A549 (cell line): ENCODE measurements around the gene ITIH6. TPM values are rescaled to one million over a fixed set of nuclear protein-coding genes. Genes with fewer than 3 reads are reported as not detected.

Experiments used
- ATAC-seq, 2 experiments: fragments of 200-7000 bp in 1 of 2; fragments of >200 bp in 1 of 2; cut with Nextera tagmentation in 1 of 2; cut with Tn5 transposase in 1 of 2; 3 replicates each; pipeline versions ENCODE4 v1.8.0 to v1.9.1; 2018 to 2020; ENCODE audit warnings: mild to moderate bottlenecking in 1 of 2, moderate library complexity in 1 of 2
- CTCF ChIA-PET: fragments of 300-600 bp; sonication (Branson Sonifier 250); formaldehyde crosslinking; extraction: SDS; loops from one replicate; lab custom pipeline; 2021; ENCODE audit warnings: antibody characterized with exemption, inconsistent platforms; lab: Yijun Ruan, JAX
- POLR2A ChIA-PET: fragments of 350-600 bp; formaldehyde crosslinking; extraction: SDS; loops from one replicate; lab custom pipeline; 2021; ENCODE audit warnings: antibody characterized with exemption, inconsistent platforms; lab: Yijun Ruan, JAX
- DNase-seq, 2 experiments: peaks; one replicate each; pipeline versions ENCODE4 v3.0.0 to v3.0.0-alpha.2; 2011 to 2016; ENCODE audit warnings: low read depth in 1 of 2, low spot score in 1 of 2
- FAIRE-seq: peaks from 2 replicates; lab custom pipeline; 2011; peaks lifted over from hg19 to GRCh38; lab: Jason Lieb, UNC
- H3K27ac ChIP-seq, 2 experiments: fragments of >200 bp; sonication (Bioruptor Twin); formaldehyde crosslinking; 3 replicates each; pipeline ENCODE4 v1.5.1; 2016 to 2017
- H3K4me1 ChIP-seq: fragments of >200 bp; sonication (Bioruptor Twin); formaldehyde crosslinking; 3 replicates; pipeline ENCODE4 v1.6.1; 2016
- H3K4me2 ChIP-seq: fragments of >200 bp; sonication (Bioruptor Twin); formaldehyde crosslinking; 3 replicates; pipeline ENCODE4 v1.6.1; 2016
- H3K4me3 ChIP-seq: fragments of >200 bp; sonication (Bioruptor Twin); formaldehyde crosslinking; 3 replicates; pipeline ENCODE4 v1.5.1; 2016
- H3K9me3 ChIP-seq: fragments of >200 bp; sonication (Bioruptor Twin); formaldehyde crosslinking; 3 replicates; pipeline ENCODE4 v1.6.1; 2016
- CBX8 ChIP-seq: fragments of 200-600 bp; sonication (generic); IDR thresholded peaks from 2 replicates; pipeline ENCODE4 v1.6.1; 2016
- CEBPB ChIP-seq, 2 experiments: fragments of >200 bp in 1 of 2; sonication (Bioruptor Twin) in 1 of 2; formaldehyde crosslinking in 1 of 2; IDR thresholded peaks; 2 replicates each; pipeline ENCODE4 v1.6.1; 2012 to 2016
- HOXB5 ChIP-seq: fragments of 250-450 bp; sonication (Bioruptor Pico); IDR thresholded peaks from 2 replicates; pipeline ENCODE4 v1.5.0; 2020; ENCODE audit warnings: mild to moderate bottlenecking, moderate library complexity
- RFX5 ChIP-seq: fragments of 450-650 bp; IDR thresholded peaks from 2 replicates; pipeline ENCODE4 v1.7.1; 2014; ENCODE audit warnings: antibody characterized with exemption, mild to moderate bottlenecking, moderate library complexity
- ZNF302 ChIP-seq: fragments of 250-450 bp; sonication (Bioruptor Pico); IDR thresholded peaks from 2 replicates; pipeline ENCODE4 v1.9.0; 2021; ENCODE audit warnings: inconsistent platforms, mild to moderate bottlenecking, moderate library complexity
- WGBS: methylation state at CpG from one replicate; pipeline ENCODE4 v1.1.6; 2017; ENCODE audit errors: missing lambda C conversion rate; 5-methylcytosine and 5-hydroxymethylcytosine counted together
- polyA plus RNA-seq, 4 experiments: library from polyadenylated mRNA; depleted of rRNA in 3 of 4; stranded (reverse); fragments of >200 nt; fragmentation: RNase III in 1 of 4; extraction: RNeasy Plus Mini Kit Qiagen cat#74134 plus additional on column Dnase treatment in 1 of 4; gene quantifications; 2 replicates in 3 of 4; 3 replicates in 1 of 4; pipeline ENCODE4 v1.2.3, GENCODE V29; 2011 to 2017
- small RNA-seq, 6 experiments: library from RNA; depleted of rRNA; stranded (forward); fragments of <200 nt; gene quantifications; one replicate each; pipeline ENCODE3, GENCODE V24; 2012
- TF ChIP-seq, protein P1 (sequence below): IDR thresholded peaks from 2 replicates; pipeline ENCODE4 v1.6.1; 2012; ENCODE audit warnings: low read depth, borderline replicate concordance

Gene ITIH6
- polyA plus RNA-seq, 2 of the 4 experiments (the other 2 are of a cell fraction) = 0.04 TPM; not detected in 1

DNA sequence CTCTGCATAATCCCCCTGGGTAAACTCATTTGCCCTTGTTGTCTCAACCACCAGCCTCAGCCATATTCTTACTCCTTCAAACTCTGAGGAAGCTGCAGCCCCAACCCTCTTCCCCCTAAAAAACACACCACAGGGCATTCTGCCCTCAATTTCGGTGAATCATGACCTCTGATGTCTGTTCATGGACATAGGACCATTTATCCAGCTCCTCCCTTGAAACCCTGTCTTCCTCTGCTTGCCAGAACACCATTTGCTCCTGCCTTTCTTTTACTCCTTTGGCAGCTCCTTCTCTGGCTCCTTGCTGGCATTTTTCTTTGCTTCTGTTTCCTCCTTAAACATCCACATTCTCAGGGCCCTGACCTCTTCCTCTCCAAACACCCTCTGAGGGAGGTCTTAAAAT, 87.1 kb downstream of the ITIH6 start:
- Histone ChIP-seq H3K4me2 (no peak overlapping the region), H3K9me3 (no peaks in the 10 kb centered on the region), H3K27ac (no peak overlapping the region), H3K4me3 (no peak overlapping the region), H3K4me1 (no peaks in the 10 kb centered on the region)
- no peak for ATAC-seq
- ChIA-PET POLR2A (no interaction called here), CTCF (no interaction called here)
- no peak for DNase-seq
- TF ChIP-seq ZNF302 (CRISPR knock-in tag) = no peak
- TF ChIP-seq, protein P1, sequence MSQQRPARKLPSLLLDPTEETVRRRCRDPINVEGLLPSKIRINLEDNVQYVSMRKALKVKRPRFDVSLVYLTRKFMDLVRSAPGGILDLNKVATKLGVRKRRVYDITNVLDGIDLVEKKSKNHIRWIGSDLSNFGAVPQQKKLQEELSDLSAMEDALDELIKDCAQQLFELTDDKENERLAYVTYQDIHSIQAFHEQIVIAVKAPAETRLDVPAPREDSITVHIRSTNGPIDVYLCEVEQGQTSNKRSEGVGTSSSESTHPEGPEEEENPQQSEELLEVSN = no peak
- FAIRE-seq = no peak
- 0% methylated on average over 1 of the region's 1 CpG for WGBS

DNA sequence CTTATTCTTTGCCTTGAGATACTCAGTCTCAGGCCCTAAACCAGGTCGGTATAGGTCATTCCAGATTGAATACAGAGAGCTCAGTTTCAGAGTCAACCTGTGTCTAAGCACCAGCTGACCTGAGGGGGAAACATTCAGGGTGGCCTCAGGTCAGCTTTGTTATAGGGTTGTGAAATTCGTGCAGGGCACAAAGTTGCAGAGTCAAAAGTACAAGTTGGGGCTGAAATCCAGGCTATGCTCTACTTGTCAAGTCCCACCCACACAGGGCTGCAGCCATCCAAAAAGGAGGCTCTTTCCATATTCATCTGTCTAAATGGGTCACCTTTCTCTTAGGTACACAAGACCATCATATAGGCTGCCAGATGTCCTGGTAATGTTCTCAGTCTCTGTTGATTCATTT, 89.7 kb downstream of the ITIH6 start:
- Histone ChIP-seq H3K27ac (no peak overlapping the region), H3K9me3 (no peaks in the 10 kb centered on the region), H3K4me1 (no peaks in the 10 kb centered on the region), H3K4me2 (no peak overlapping the region), H3K4me3 (no peak overlapping the region)
- CTCF ChIA-PET = no interaction called here
- ATAC-seq (no peak), FAIRE-seq (no peak), DNase-seq (no peak)
- POLR2A ChIA-PET = no interaction called here
- 21% methylated on average over 2 of the region's 2 CpGs for WGBS
- TF ChIP-seq CBX8 = no peak
- no peak for TF ChIP-seq RFX5
- no peak for TF ChIP-seq CEBPB (IDR thresholded peaks at IDR 0.05)
- TF ChIP-seq HOXB5 (CRISPR knock-in tag) = no peak

Small RNAs within 50 kb of the gene (small RNA-seq; reads per million reads assigned to genes)
- gene AL049732.1 = 0 reads per million in 6 experiments
- 0 to 42.6 (median 1.1) reads per million in 6 experiments for gene SNORA11

Other genes with a start within 250 kb of the ITIH6 start
- 79.9 and 87.6 TPM in 2 replicates for gene MAGED2, start 9.5 kb upstream of the ITIH6 start, polyA plus RNA-seq (2011; rRNA removed)
- 87.7 to 127 TPM (median 109 TPM) in 3 replicates for gene MAGED2, start 9.5 kb upstream of the ITIH6 start, polyA plus RNA-seq (2017; fragmentation: RNase III; extraction: RNeasy Plus Mini Kit Qiagen cat#74134 plus additional on column Dnase treatment)
- 1.4 and 1.7 TPM in 2 replicates for gene TRO, start 122.6 kb upstream of the ITIH6 start, polyA plus RNA-seq (2011; rRNA removed)
- gene TRO, start 122.6 kb upstream of the ITIH6 start, polyA plus RNA-seq (2017; fragmentation: RNase III; extraction: RNeasy Plus Mini Kit Qiagen cat#74134 plus additional on column Dnase treatment) = 1.1 to 1.4 TPM (median 1.3 TPM) in 3 replicates
- gene PFKFB1, start 195.9 kb upstream of the ITIH6 start, polyA plus RNA-seq (2011; rRNA removed) = 0.28 and 0.29 TPM in 2 replicates
- gene PFKFB1, start 195.9 kb upstream of the ITIH6 start, polyA plus RNA-seq (2017; fragmentation: RNase III; extraction: RNeasy Plus Mini Kit Qiagen cat#74134 plus additional on column Dnase treatment) = 0.04 to 0.13 TPM (median 0.11 TPM) in 3 replicates
- 37.3 and 37.8 TPM in 2 replicates for gene APEX2, start 202.1 kb upstream of the ITIH6 start, polyA plus RNA-seq (2011; rRNA removed)
- gene APEX2, start 202.1 kb upstream of the ITIH6 start, polyA plus RNA-seq (2017; fragmentation: RNase III; extraction: RNeasy Plus Mini Kit Qiagen cat#74134 plus additional on column Dnase treatment) = 27.8 to 29.1 TPM (median 28.0 TPM) in 3 replicates
- gene ALAS2, start 232.7 kb upstream of the ITIH6 start, polyA plus RNA-seq (2011; rRNA removed) = not detected in 2 replicates
- not detected in 3 replicates for gene ALAS2, start 232.7 kb upstream of the ITIH6 start, polyA plus RNA-seq (2017; fragmentation: RNase III; extraction: RNeasy Plus Mini Kit Qiagen cat#74134 plus additional on column Dnase treatment)